Endothelial cell (in vitro differentiated cells): ENCODE measurements around the gene STK31. TPM values are rescaled to one million over a fixed set of nuclear protein-coding genes. Genes with fewer than 3 reads are reported as not detected.

Experiments used
- DNase-seq: peaks from one replicate; pipeline ENCODE4 v3.0.0; 2021; ENCODE audit warnings: low spot score
- H3K27ac Mint-ChIP-seq: one replicate; pipeline ENCODE4 v1.8.0; 2021; ENCODE audit warnings: mixed read lengths, inconsistent platforms; ENCODE audit not compliant: unreplicated experiment
- H3K27me3 Mint-ChIP-seq: one replicate; pipeline ENCODE4 v1.8.0; 2021; ENCODE audit warnings: mild to moderate bottlenecking, moderate library complexity, mixed read lengths, inconsistent platforms; ENCODE audit not compliant: unreplicated experiment
- H3K36me3 Mint-ChIP-seq: one replicate; pipeline ENCODE4 v1.8.0; 2021; ENCODE audit warnings: mild to moderate bottlenecking, low read depth, mixed read lengths, inconsistent platforms; ENCODE audit not compliant: unreplicated experiment
- H3K4me1 Mint-ChIP-seq: one replicate; pipeline ENCODE4 v1.8.0; 2021; ENCODE audit warnings: mild to moderate bottlenecking, mixed read lengths, inconsistent platforms; ENCODE audit not compliant: unreplicated experiment
- H3K4me3 Mint-ChIP-seq: one replicate; pipeline ENCODE4 v1.8.0; 2021; ENCODE audit warnings: mild to moderate bottlenecking, mixed read lengths, inconsistent platforms; ENCODE audit not compliant: unreplicated experiment
- H3K9me3 Mint-ChIP-seq: one replicate; pipeline ENCODE4 v1.8.0; 2021; ENCODE audit warnings: mixed read lengths, inconsistent platforms; ENCODE audit not compliant: unreplicated experiment
- long read RNA-seq: library from polyadenylated mRNA; unstranded; transcript quantifications from one replicate; pipeline ENCODE4 v2.0.0, GENCODE V29; 2020; ENCODE audit not compliant: unreplicated experiment
- total RNA-seq: library from RNA; stranded (reverse); fragmentation: NEBNext Ultra II Directional; extraction: Animal tissue kit (Norgen Biotek cat#: 25700); gene quantifications from one replicate; pipeline ENCODE4 v1.2.1, GENCODE V29; 2021; ENCODE audit not compliant: unreplicated experiment
- TF ChIP-seq, protein P1 (sequence below): fragments of 200-600 bp; sonication (generic); IDR thresholded peaks from one replicate; pipeline ENCODE4 v1.5.0; 2021; ENCODE audit warnings: antibody characterized with exemption; ENCODE audit not compliant: unreplicated experiment

The STK31 gene, protein sequence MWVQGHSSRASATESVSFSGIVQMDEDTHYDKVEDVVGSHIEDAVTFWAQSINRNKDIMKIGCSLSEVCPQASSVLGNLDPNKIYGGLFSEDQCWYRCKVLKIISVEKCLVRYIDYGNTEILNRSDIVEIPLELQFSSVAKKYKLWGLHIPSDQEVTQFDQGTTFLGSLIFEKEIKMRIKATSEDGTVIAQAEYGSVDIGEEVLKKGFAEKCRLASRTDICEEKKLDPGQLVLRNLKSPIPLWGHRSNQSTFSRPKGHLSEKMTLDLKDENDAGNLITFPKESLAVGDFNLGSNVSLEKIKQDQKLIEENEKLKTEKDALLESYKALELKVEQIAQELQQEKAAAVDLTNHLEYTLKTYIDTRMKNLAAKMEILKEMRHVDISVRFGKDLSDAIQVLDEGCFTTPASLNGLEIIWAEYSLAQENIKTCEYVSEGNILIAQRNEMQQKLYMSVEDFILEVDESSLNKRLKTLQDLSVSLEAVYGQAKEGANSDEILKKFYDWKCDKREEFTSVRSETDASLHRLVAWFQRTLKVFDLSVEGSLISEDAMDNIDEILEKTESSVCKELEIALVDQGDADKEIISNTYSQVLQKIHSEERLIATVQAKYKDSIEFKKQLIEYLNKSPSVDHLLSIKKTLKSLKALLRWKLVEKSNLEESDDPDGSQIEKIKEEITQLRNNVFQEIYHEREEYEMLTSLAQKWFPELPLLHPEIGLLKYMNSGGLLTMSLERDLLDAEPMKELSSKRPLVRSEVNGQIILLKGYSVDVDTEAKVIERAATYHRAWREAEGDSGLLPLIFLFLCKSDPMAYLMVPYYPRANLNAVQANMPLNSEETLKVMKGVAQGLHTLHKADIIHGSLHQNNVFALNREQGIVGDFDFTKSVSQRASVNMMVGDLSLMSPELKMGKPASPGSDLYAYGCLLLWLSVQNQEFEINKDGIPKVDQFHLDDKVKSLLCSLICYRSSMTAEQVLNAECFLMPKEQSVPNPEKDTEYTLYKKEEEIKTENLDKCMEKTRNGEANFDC
- total RNA-seq: 0.33 TPM
- long read RNA-seq: 0 reads

DNA sequence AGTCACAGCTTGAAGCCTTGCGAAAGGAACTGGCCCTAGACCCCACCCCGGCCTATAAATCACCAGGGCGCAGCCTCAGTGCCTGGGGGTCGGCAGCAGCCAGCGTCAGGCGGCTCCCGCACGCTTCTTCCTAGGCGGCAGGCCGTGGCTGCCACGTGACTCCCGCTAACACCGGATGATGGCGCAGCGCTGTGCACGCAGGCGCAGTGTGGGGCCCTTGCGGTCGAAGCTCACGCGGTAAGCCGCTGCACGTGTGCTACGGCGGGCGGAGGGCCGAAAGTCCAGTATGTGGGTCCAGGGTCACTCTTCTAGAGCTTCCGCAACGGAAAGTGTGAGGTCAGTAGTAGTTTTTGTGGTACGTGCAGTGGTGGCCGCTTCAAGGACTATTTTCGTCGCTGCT, at the start of gene STK31:
TSS of gene STK31 (plus strand) at position 220 of the 400 bp plus-strand sequence. CDS start at position 287, 67 bp downstream.
- no peak for DNase-seq
- Mint-ChIP-seq H3K27ac (no peak within 1 kb of the TSS), H3K4me1 (no peaks in the 10 kb centered on the region), H3K27me3 (no peaks in the 10 kb centered on the region), H3K36me3 (peaks cover 15% of the 10 kb centered on the region), H3K4me3 (no peak within 1 kb of the TSS), H3K9me3 (peaks cover 1% of the 10 kb centered on the region)
- TF ChIP-seq, protein P1, sequence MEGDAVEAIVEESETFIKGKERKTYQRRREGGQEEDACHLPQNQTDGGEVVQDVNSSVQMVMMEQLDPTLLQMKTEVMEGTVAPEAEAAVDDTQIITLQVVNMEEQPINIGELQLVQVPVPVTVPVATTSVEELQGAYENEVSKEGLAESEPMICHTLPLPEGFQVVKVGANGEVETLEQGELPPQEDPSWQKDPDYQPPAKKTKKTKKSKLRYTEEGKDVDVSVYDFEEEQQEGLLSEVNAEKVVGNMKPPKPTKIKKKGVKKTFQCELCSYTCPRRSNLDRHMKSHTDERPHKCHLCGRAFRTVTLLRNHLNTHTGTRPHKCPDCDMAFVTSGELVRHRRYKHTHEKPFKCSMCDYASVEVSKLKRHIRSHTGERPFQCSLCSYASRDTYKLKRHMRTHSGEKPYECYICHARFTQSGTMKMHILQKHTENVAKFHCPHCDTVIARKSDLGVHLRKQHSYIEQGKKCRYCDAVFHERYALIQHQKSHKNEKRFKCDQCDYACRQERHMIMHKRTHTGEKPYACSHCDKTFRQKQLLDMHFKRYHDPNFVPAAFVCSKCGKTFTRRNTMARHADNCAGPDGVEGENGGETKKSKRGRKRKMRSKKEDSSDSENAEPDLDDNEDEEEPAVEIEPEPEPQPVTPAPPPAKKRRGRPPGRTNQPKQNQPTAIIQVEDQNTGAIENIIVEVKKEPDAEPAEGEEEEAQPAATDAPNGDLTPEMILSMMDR: no peak

DNA sequence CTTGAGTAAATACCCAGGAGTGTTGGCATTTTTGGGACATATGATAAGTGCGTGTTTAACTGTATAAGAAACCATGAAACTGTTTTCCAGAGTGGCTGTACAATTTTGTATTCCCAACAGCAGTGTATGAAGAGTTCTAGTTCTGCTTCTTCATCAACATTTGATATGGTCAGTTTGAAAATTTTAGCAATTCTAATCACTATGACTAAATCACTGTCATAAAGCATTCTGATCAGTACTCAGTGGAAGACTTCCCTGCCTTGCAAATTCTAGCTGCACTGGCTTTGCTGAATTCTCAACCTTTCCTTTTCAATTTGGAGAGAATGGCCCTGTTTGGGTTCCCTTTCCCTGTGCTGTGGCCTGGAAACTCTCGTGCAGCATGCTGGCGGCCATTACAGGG, 48.6 kb upstream of the STK31 start:
- Mint-ChIP-seq H3K27me3 (no peaks in the 10 kb centered on the region), H3K4me3 (no peak overlapping the region), H3K9me3 (peaks cover 11% of the 10 kb centered on the region), H3K36me3 (peaks cover 4% of the 10 kb centered on the region), H3K4me1 (no peaks in the 10 kb centered on the region), H3K27ac (no peak overlapping the region)
- TF ChIP-seq, protein P1: no peak
- no peak for DNase-seq

GRCh38 chr7:23662124-23662983, 47.7 kb upstream of the STK31 start:
- Mint-ChIP-seq H3K27ac (no peak overlapping the region), H3K27me3 (no peaks in the 10 kb centered on the region), H3K9me3 (peaks cover 8% of the 10 kb centered on the region), H3K4me1 (no peaks in the 10 kb centered on the region), H3K4me3 (no peak overlapping the region), H3K36me3 (no peaks in the 10 kb centered on the region)
- TF ChIP-seq, protein P1: no peak
- no peak for DNase-seq

DNA sequence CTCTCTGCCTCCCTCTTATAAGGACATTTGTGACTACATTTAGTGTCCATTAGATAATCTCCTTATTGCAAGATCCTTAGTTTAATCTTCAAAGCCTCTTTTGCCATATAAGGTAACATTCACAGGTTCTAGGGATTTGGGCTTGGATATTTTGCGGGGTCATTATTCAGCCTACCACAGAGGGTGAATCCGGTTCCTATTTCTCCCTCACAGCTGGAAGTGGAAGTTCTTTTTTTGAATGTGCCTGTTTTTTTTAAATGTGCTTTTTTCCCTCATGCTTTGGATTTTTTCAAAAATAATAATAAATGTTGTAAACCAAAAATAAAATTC, 47.1 kb upstream of the STK31 start:
- TF ChIP-seq, protein P1: no peak
- H3K4me1 Mint-ChIP-seq: no peaks in the 10 kb centered on the region
- no peaks in the 10 kb centered on the region for H3K36me3 Mint-ChIP-seq
- H3K27ac Mint-ChIP-seq: no peak overlapping the region
- H3K4me3 Mint-ChIP-seq: no peak overlapping the region
- DNase-seq: no peak
- H3K27me3 Mint-ChIP-seq: no peaks in the 10 kb centered on the region
- H3K9me3 Mint-ChIP-seq: peaks cover 8% of the 10 kb centered on the region
